Transverse colon (tissue), 4 donors: ENCODE results near the gene KRTAP19-7. TPM values are rescaled to one million over a fixed set of nuclear protein-coding genes. Genes with fewer than 3 reads are reported as not detected.

Experiments used
- DNase-seq: peaks from one replicate; pipeline ENCODE4 v3.0.0-alpha.2; 2019
- H3K27ac ChIP-seq, 4 donors: fragments of 200-600 bp; sonication (generic); 2 replicates each; pipeline ENCODE4 v1.5.1; 2016 to 2018; ENCODE audit warnings: inconsistent platforms in 4 of 4
- H3K27me3 ChIP-seq: fragments of 200-600 bp; sonication (generic); 2 replicates; pipeline ENCODE4 v1.5.1; 2017; ENCODE audit warnings: inconsistent platforms
- H3K36me3 ChIP-seq, 4 donors: fragments of 200-600 bp; sonication (generic); 2 replicates each; pipeline ENCODE4 v1.5.1; 2017 to 2019; ENCODE audit warnings: inconsistent platforms in 4 of 4
- H3K4me1 ChIP-seq, 4 donors: fragments of 200-600 bp; sonication (generic); 2 replicates each; pipeline ENCODE4 v1.5.1; 2017 to 2020; ENCODE audit warnings: inconsistent platforms in 4 of 4
- H3K4me3 ChIP-seq, 4 donors: fragments of 200-600 bp; sonication (generic); 1 replicate in 1 of 4; 2 replicates in 3 of 4; pipeline versions ENCODE4 v1.5.1 to v1.6.1; 2017 to 2019; ENCODE audit warnings: inconsistent platforms in 4 of 4
- H3K9me3 ChIP-seq, 2 donors: fragments of 200-600 bp; sonication (generic); 2 replicates each; pipeline ENCODE4 v1.5.1; 2017 to 2019; ENCODE audit warnings: inconsistent platforms in 2 of 2
- CTCF ChIP-seq, 5 experiments: fragments of 200-600 bp in 3 of 5; fragments of 450-650 bp in 2 of 5; sonication (generic) in 3 of 5; IDR thresholded peaks; 1 replicate in 2 of 5; 2 replicates in 3 of 5; pipeline ENCODE4 v1.5.1; 2016 to 2017; ENCODE audit warnings: antibody characterized with exemption in 5 of 5, inconsistent platforms in 3 of 5, mild to moderate bottlenecking in 2 of 5, moderate library complexity in 1 of 5
- EP300 ChIP-seq: sonication (generic); formaldehyde crosslinking; IDR thresholded peaks from one replicate; pipeline ENCODE4 v1.6.1; 2017; ENCODE audit warnings: antibody characterized with exemption, low read depth
- POLR2A ChIP-seq: fragments of 450-650 bp; IDR thresholded peaks from one replicate; pipeline ENCODE4 v1.6.1; 2016; ENCODE audit warnings: antibody characterized with exemption, mild to moderate bottlenecking, moderate library complexity
- POLR2AphosphoS5 ChIP-seq, 3 donors: sonication (generic); formaldehyde crosslinking; IDR thresholded peaks; one replicate each; pipeline ENCODE4 v1.6.1; 2016; ENCODE audit warnings: antibody characterized with exemption in 3 of 3
- WGBS, 2 donors: methylation state at CpG; one replicate each; pipeline ENCODE4 v1.1.5; 2018; ENCODE audit warnings: low coverage in 1 of 2; 5-methylcytosine and 5-hydroxymethylcytosine counted together
- in situ Hi-C, 4 donors: fragments of 200-750 bp; cut with MboI; loops; one replicate each; pipeline versions ENCODE4 v1.15.0 to v1.15.1; 2017; ENCODE audit warnings: low sequenced_read_pairs in 3 of 4, low pct_ligation_motif_present in 1 of 4, low pct_unique_long_range_greater_than_20kb in 1 of 4
- intact Hi-C: fragments of 100-400 bp; cut with DNase I; formaldehyde crosslinking; loops from one replicate; pipeline ENCODE4 v1.15.1; 2023; ENCODE audit warnings: low total_unique reads
- total RNA-seq, 4 donors: library from RNA; depleted of rRNA; stranded (reverse); fragments of >200 nt; gene quantifications; one replicate each; pipeline ENCODE4 v1.1.0, GENCODE V29; 2016

Gene KRTAP19-7
- total RNA-seq, 4 donors from 2014 or later: not detected

GRCh38 chr21:30563072-30563471 lies 2.0 kb upstream of the KRTAP19-7 start:
- WGBS, 2 donors: 54 to 66% methylated on average over 6 of the region's 6 CpGs
- no peaks in the 10 kb centered on the region for H3K27me3 ChIP-seq
- H3K36me3 ChIP-seq: no peaks in the 10 kb centered on the region
- H3K4me1 ChIP-seq: no peaks in the 10 kb centered on the region
- no peaks in the 10 kb centered on the region for H3K9me3 ChIP-seq
- H3K27ac ChIP-seq: no peak overlapping the region
- in situ Hi-C loops: no loop called here
- intact Hi-C loops: no loop called here
- TF ChIP-seq POLR2AphosphoS5 (IDR thresholded peaks at IDR 0.05) (no peak), CTCF (IDR thresholded peaks at IDR 0.05) (no peak), EP300 (no peak), POLR2A (no peak)
- no peak for DNase-seq
- H3K4me3 ChIP-seq: no peak overlapping the region

GRCh38 chr21:30561957-30562356 lies 843 bp upstream of the KRTAP19-7 start:
- 80 to 95% methylated on average over 2 of the region's 2 CpGs for WGBS, 2 donors
- TF ChIP-seq POLR2A (no peak), POLR2AphosphoS5 (IDR thresholded peaks at IDR 0.05) (no peak), CTCF (IDR thresholded peaks at IDR 0.05) (no peak), EP300 (no peak)
- H3K36me3 ChIP-seq: no peaks in the 10 kb centered on the region
- intact Hi-C loops: no loop called here
- H3K4me1 ChIP-seq: no peaks in the 10 kb centered on the region
- H3K9me3 ChIP-seq: no peaks in the 10 kb centered on the region
- no peak for DNase-seq
- no peak overlapping the region for H3K4me3 ChIP-seq
- H3K27me3 ChIP-seq: no peaks in the 10 kb centered on the region
- no peak overlapping the region for H3K27ac ChIP-seq
- in situ Hi-C loops: no loop called here

DNA sequence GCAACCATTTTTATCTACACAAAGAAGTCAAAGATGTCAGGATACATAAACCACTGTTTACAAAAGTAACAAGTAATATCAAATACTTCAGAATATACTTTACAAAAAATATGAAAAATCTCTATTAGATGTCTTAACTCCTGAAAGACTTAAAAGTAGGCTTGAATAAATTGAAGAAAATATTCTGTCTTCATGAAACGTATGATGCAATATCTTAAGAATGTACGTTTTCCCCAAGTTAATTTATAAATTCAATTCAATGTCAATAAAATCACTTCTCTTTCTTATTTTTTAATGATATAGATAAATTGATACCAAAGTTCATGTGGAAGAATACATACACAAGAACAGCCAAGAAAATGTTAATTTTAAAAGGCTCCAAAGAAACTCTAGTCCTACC lies 6.0 kb downstream of the KRTAP19-7 start:
- no peaks in the 10 kb centered on the region for H3K36me3 ChIP-seq
- WGBS, 2 donors: 73 to 86% methylated on average over 2 of the region's 2 CpGs
- H3K9me3 ChIP-seq: peaks cover 0 to 5% of the 10 kb centered on the region in 2 donors
- DNase-seq: no peak
- TF ChIP-seq POLR2A: no peak
- TF ChIP-seq CTCF (IDR thresholded peaks at IDR 0.05): no peak
- TF ChIP-seq EP300: no peak
- TF ChIP-seq POLR2AphosphoS5 (IDR thresholded peaks at IDR 0.05): no peak
- in situ Hi-C loops: no loop called here
- H3K27ac ChIP-seq: no peak overlapping the region
- H3K4me3 ChIP-seq: no peak overlapping the region
- H3K4me1 ChIP-seq: no peaks in the 10 kb centered on the region
- intact Hi-C loops: no loop called here
- H3K27me3 ChIP-seq: no peaks in the 10 kb centered on the region

DNA sequence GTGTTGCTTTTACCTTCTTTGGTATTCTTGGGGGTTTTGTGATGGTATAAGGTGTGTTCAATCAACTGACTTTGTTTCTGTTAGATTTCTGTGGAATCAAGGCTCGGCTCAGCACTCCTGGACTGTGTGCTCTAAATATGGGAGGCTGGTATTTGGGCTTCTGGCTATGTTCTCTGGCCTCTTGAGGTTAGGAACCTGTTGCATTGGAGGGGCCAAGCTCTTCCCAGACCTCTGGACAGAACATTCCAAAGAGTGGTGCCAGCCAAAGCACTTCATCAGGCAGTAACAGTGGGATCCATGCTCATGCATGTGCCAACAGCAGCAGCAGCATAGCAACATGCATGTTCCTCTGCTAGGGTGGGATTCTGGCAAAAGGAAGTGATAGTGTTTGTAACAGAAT lies 8.3 kb downstream of the KRTAP19-7 start:
- no peak for TF ChIP-seq POLR2A
- TF ChIP-seq POLR2AphosphoS5 (IDR thresholded peaks at IDR 0.05): no peak
- no peak for TF ChIP-seq EP300
- no peak for TF ChIP-seq CTCF (IDR thresholded peaks at IDR 0.05)
- in situ Hi-C loops: no loop called here
- WGBS, 2 donors: 33% methylated on average over 1 of the region's 1 CpG; no CpG with 5 or more reads in 1 of the 2 donors

More for the DNA sequence above, 8.3 kb downstream of the KRTAP19-7 start:
- H3K4me1 ChIP-seq: no peaks in the 10 kb centered on the region
- H3K36me3 ChIP-seq: no peaks in the 10 kb centered on the region
- H3K27me3 ChIP-seq: no peaks in the 10 kb centered on the region
- peaks cover 0 to 5% of the 10 kb centered on the region in 2 donors for H3K9me3 ChIP-seq
- no peak overlapping the region for H3K4me3 ChIP-seq
- no peak for DNase-seq
- no peak overlapping the region for H3K27ac ChIP-seq
- intact Hi-C loops: no loop called here
